Natural killer cell (primary cell): ENCODE results near the gene STARD8. TPM values are rescaled to one million over a fixed set of nuclear protein-coding genes. Genes with fewer than 3 reads are reported as not detected.
"Not testable (repeated sequence)": the region's sequence is repeated elsewhere in the genome, so short reads cannot be mapped to it uniquely, and the experiment has no call there.

ENCODE experiments used
- ATAC-seq, 3 donors: fragments of 150-1000 bp in 2 of 3; fragments of 200-7000 bp in 1 of 3; cut with Tn5 transposase; 1 replicate in 1 of 3; 2 replicates in 2 of 3; pipeline ENCODE4 v1.10.0; 2021; ENCODE audit warnings: mild to moderate bottlenecking in 2 of 3, moderate library complexity in 2 of 3
- DNase-seq, 2 donors: peaks; one replicate each; pipeline versions ENCODE4 v3.0.0 to v3.0.0-alpha.2; 2013 to 2021; ENCODE audit warnings: mixed read lengths in 1 of 2
- H3K27ac ChIP-seq: one replicate; pipeline ENCODE4 v1.5.1; 2013; ENCODE audit warnings: mild to moderate bottlenecking, low read length
- H3K27me3 ChIP-seq: one replicate; pipeline ENCODE4 v1.6.1; 2013; ENCODE audit warnings: low read length; ENCODE audit not compliant: control insufficient read depth, insufficient read depth
- H3K36me3 ChIP-seq: one replicate; pipeline ENCODE4 v1.6.1; 2013; ENCODE audit warnings: low read length; ENCODE audit not compliant: control insufficient read depth, insufficient read depth
- H3K4me1 ChIP-seq: one replicate; pipeline ENCODE4 v1.6.1; 2013; ENCODE audit warnings: low read length; ENCODE audit not compliant: control insufficient read depth, insufficient read depth
- H3K4me3 ChIP-seq: one replicate; pipeline ENCODE4 v1.5.1; 2013; ENCODE audit warnings: low read length
- H3K9me3 ChIP-seq: one replicate; pipeline ENCODE4 v1.6.1; 2013; ENCODE audit warnings: low read length; ENCODE audit not compliant: control insufficient read depth, insufficient read depth
- H3K27ac Mint-ChIP-seq, 2 donors: one replicate each; pipeline ENCODE4 v1.8.0; 2022; ENCODE audit warnings: mild to moderate bottlenecking in 2 of 2, mixed read lengths in 2 of 2, moderate library complexity in 1 of 2
- H3K27me3 Mint-ChIP-seq, 2 donors: one replicate each; pipeline ENCODE4 v1.8.0; 2022; ENCODE audit warnings: low read depth in 2 of 2, mixed read lengths in 2 of 2
- H3K36me3 Mint-ChIP-seq: one replicate; pipeline ENCODE4 v1.8.0; 2022; ENCODE audit warnings: mixed read lengths
- H3K4me1 Mint-ChIP-seq, 2 donors: one replicate each; pipeline ENCODE4 v1.8.0; 2022; ENCODE audit warnings: mixed read lengths in 2 of 2
- H3K4me3 Mint-ChIP-seq: one replicate; pipeline ENCODE4 v1.8.0; 2022; ENCODE audit warnings: mild to moderate bottlenecking, moderate library complexity, mixed read lengths
- H3K9me3 Mint-ChIP-seq, 2 donors: one replicate each; pipeline ENCODE4 v1.8.0; 2022; ENCODE audit warnings: mixed read lengths in 2 of 2
- CTCF ChIP-seq: fragments of 200-600 bp; IDR thresholded peaks from one replicate; pipeline ENCODE4 v1.8.0; 2022; ENCODE audit warnings: antibody characterized with exemption
- WGBS: methylation state at CpG from one replicate; pipeline ENCODE4 v1.1.7; 2013; ENCODE audit warnings: missing lambda C conversion rate; ENCODE audit not compliant: insufficient coverage; 5-methylcytosine and 5-hydroxymethylcytosine counted together
- intact Hi-C: fragments of 100-400 bp; cut with micrococcal nuclease; formaldehyde crosslinking; loops from one replicate; pipeline ENCODE4 v1.14.2; 2022
- total RNA-seq, 4 donors: library from RNA; stranded (reverse); fragments of 120-200 nt in 1 of 4; gene quantifications; one replicate each; pipeline versions ENCODE4 v1.2.3 to v1.2.4, GENCODE V29; 2013 to 2022

The STARD8 gene
- 1 to 10 TPM in 2 of 3 donors, under 1 TPM in 1; 0.97 to 1.3 (median 1.1) TPM for total RNA-seq
- total RNA-seq (2013), result 1.1 TPM

GRCh38 chrX:68647156-68647957 is at the start of gene STARD8:
Gene STARD8 (plus strand): TSS chrX:68647666. CDS start chrX:68647883, 217 bp downstream.
- intact Hi-C loops, result no loop called here
- TF ChIP-seq CTCF, result no peak
- ATAC-seq, result no peak
- Histone ChIP-seq H3K4me1 (no peaks in the 10 kb centered on the region), H3K27me3 (no peaks in the 10 kb centered on the region), H3K9me3 (no peaks in the 10 kb centered on the region), H3K27ac (no peak within 1 kb of the TSS), H3K4me3 (no peak within 1 kb of the TSS), H3K36me3 (no peaks in the 10 kb centered on the region)
- 34% methylated on average over 36 of the region's 40 CpGs for WGBS
- DNase-seq, result no peak
- Mint-ChIP-seq H3K4me1 (no peaks in the 10 kb centered on the region), H3K27me3 (peaks cover 2 to 21% of the 10 kb centered on the region in 2 donors), H3K4me3 (no peak within 1 kb of the TSS), H3K27ac (no peak within 1 kb of the TSS), H3K36me3 (no peaks in the 10 kb centered on the region), H3K9me3 (no peaks in the 10 kb centered on the region)

GRCh38 chrX:68598841-68599240 is 48.6 kb upstream of the STARD8 start:
- no peak for ATAC-seq
- peaks cover 7 to 24% of the 10 kb centered on the region in 2 donors for H3K9me3 Mint-ChIP-seq

GRCh38 chrX:68599256-68600152 is 48.0 kb upstream of the STARD8 start:
- Histone ChIP-seq H3K36me3 (no peaks in the 10 kb centered on the region), H3K4me3 (no peak overlapping the region), H3K27me3 (no peaks in the 10 kb centered on the region), H3K27ac (no peak overlapping the region), H3K4me1 (no peaks in the 10 kb centered on the region), H3K9me3 (peaks cover 8% of the 10 kb centered on the region)
- WGBS, result 100% methylated on average over 2 of the region's 3 CpGs
- DNase-seq, result no peak
- Mint-ChIP-seq H3K4me1 (no peaks in the 10 kb centered on the region), H3K9me3 (peaks cover 4 to 18% of the 10 kb centered on the region in 2 donors), H3K36me3 (peaks cover 11% of the 10 kb centered on the region), H3K27ac (no peak overlapping the region), H3K27me3 (no peaks in the 10 kb centered on the region), H3K4me3 (no peak overlapping the region)
- ATAC-seq, result no peak
- peak; percentile 21 for TF ChIP-seq CTCF
- intact Hi-C loops, result no loop called here

More at GRCh38 chrX:68598841-68599240, 48.6 kb upstream of the STARD8 start:
- no peaks in the 10 kb centered on the region for H3K4me1 ChIP-seq
- no peak overlapping the region for H3K27ac Mint-ChIP-seq
- H3K4me3 Mint-ChIP-seq, result no peak overlapping the region
- no peak overlapping the region for H3K27ac ChIP-seq
- no peak overlapping the region for H3K4me3 ChIP-seq
- intact Hi-C loops, result no loop called here
- no peaks in the 10 kb centered on the region for H3K36me3 ChIP-seq
- H3K36me3 Mint-ChIP-seq, result peaks cover 17% of the 10 kb centered on the region
- H3K9me3 ChIP-seq, result peaks cover 8% of the 10 kb centered on the region
- no peaks in the 10 kb centered on the region for H3K4me1 Mint-ChIP-seq
- WGBS, result 67% methylated on average over 1 of the region's 1 CpG
- H3K27me3 Mint-ChIP-seq, result no peaks in the 10 kb centered on the region
- DNase-seq, result no peak
- no peaks in the 10 kb centered on the region for H3K27me3 ChIP-seq
- TF ChIP-seq CTCF, result no peak

GRCh38 chrX:68604216-68604615 is 43.2 kb upstream of the STARD8 start:
- H3K36me3 Mint-ChIP-seq, H3K9me3 ChIP-seq, DNase-seq, H3K36me3 ChIP-seq, H3K4me3 Mint-ChIP-seq, H3K27me3 Mint-ChIP-seq, H3K27me3 ChIP-seq, H3K4me1 ChIP-seq, H3K4me1 Mint-ChIP-seq, H3K27ac ChIP-seq, intact Hi-C loops, H3K4me3 ChIP-seq, ATAC-seq, H3K27ac Mint-ChIP-seq: not testable (repeated sequence)
- WGBS, result no CpG with 5 or more reads among the region's 2 CpGs
- H3K9me3 Mint-ChIP-seq, result peaks cover 4 to 13% of the 10 kb centered on the region in 2 donors

GRCh38 chrX:68614733-68615132 is 32.7 kb upstream of the STARD8 start:
- H3K9me3 Mint-ChIP-seq, ATAC-seq, H3K27ac ChIP-seq, DNase-seq, H3K27me3 Mint-ChIP-seq, H3K27ac Mint-ChIP-seq, H3K4me3 Mint-ChIP-seq, H3K36me3 ChIP-seq, H3K36me3 Mint-ChIP-seq, H3K4me3 ChIP-seq, H3K4me1 ChIP-seq, intact Hi-C loops, H3K4me1 Mint-ChIP-seq, H3K27me3 ChIP-seq, H3K9me3 ChIP-seq: not testable (repeated sequence)
- WGBS, result no CpG with 5 or more reads among the region's 3 CpGs
